ENCODE data around the gene CYB5R3. TPM values are rescaled to one million over a fixed set of nuclear protein-coding genes. Genes with fewer than 3 reads are reported as not detected.

CYB5R3 gene
- total RNA-seq, 1 donor, result 84.3 TPM

GRCh38 chr22:42586381-42586780 lies 62.8 kb downstream of the CYB5R3 start:
- Histone ChIP-seq H3K36me3 (ENCODE audit: insufficient read depth, low read length) (peaks cover 72% of the 10 kb centered on the region), H3K27ac (ENCODE audit: low read depth, low read length) (no peak overlapping the region), H2AFZ (ENCODE audit: low read length) (no peak overlapping the region), H3K4me1 (ENCODE audit: insufficient read depth, low read length) (peaks cover 4% of the 10 kb centered on the region), H3K79me2 (ENCODE audit: insufficient read depth, low read length) (peaks cover 8% of the 10 kb centered on the region), H3K4me3 (ENCODE audit: insufficient read depth, low read length) (no peak overlapping the region), H3K27me3 (ENCODE audit: insufficient read depth, low read length) (no peaks in the 10 kb centered on the region), H3K9me3 (ENCODE audit: low read depth, low read length) (no peaks in the 10 kb centered on the region), H4K20me1 (ENCODE audit: insufficient read depth, low read length) (peaks cover 4% of the 10 kb centered on the region), H3K4me2 (ENCODE audit: insufficient read depth, low read length) (no peak overlapping the region)
- no peak for DNase-seq (ENCODE audit: insufficient read length, low spot score, missing footprints)
- TF ChIP-seq CTCF (IDR thresholded peaks at IDR 0.05; ENCODE audit: extremely low read depth, low read depth, low read length), result no peak

GRCh38 chr22:42585096-42585495 lies 64.1 kb downstream of the CYB5R3 start:
- H3K79me2 ChIP-seq (ENCODE audit: insufficient read depth, low read length), result peaks cover 12% of the 10 kb centered on the region
- no peak for DNase-seq (ENCODE audit: insufficient read length, low spot score, missing footprints)

GRCh38 chr22:42584364-42584940 lies 64.7 kb downstream of the CYB5R3 start:
- Histone ChIP-seq H3K9me3 (ENCODE audit: low read depth, low read length) (no peaks in the 10 kb centered on the region), H4K20me1 (ENCODE audit: insufficient read depth, low read length) (peaks cover 4% of the 10 kb centered on the region), H2AFZ (ENCODE audit: low read length) (no peak overlapping the region), H3K4me1 (ENCODE audit: insufficient read depth, low read length) (peaks cover 7% of the 10 kb centered on the region), H3K4me2 (ENCODE audit: insufficient read depth, low read length) (no peak overlapping the region), H3K27me3 (ENCODE audit: insufficient read depth, low read length) (no peaks in the 10 kb centered on the region), H3K27ac (ENCODE audit: low read depth, low read length) (no peak overlapping the region), H3K4me3 (ENCODE audit: insufficient read depth, low read length) (no peak overlapping the region), H3K36me3 (ENCODE audit: insufficient read depth, low read length) (peaks cover 62% of the 10 kb centered on the region), H3K79me2 (ENCODE audit: insufficient read depth, low read length) (peaks cover 12% of the 10 kb centered on the region)
- TF ChIP-seq CTCF (IDR thresholded peaks at IDR 0.05; ENCODE audit: extremely low read depth, low read depth, low read length), result no peak
- DNase-seq (ENCODE audit: insufficient read length, low spot score, missing footprints), result peak; percentile 47

More at GRCh38 chr22:42585096-42585495, 64.1 kb downstream of the CYB5R3 start:
- Histone ChIP-seq H3K27ac (ENCODE audit: low read depth, low read length) (no peak overlapping the region), H3K27me3 (ENCODE audit: insufficient read depth, low read length) (no peaks in the 10 kb centered on the region), H2AFZ (ENCODE audit: low read length) (no peak overlapping the region), H3K9me3 (ENCODE audit: low read depth, low read length) (no peaks in the 10 kb centered on the region), H3K4me2 (ENCODE audit: insufficient read depth, low read length) (no peak overlapping the region), H3K4me1 (ENCODE audit: insufficient read depth, low read length) (peaks cover 7% of the 10 kb centered on the region), H3K36me3 (ENCODE audit: insufficient read depth, low read length) (peaks cover 63% of the 10 kb centered on the region), H4K20me1 (ENCODE audit: insufficient read depth, low read length) (peaks cover 4% of the 10 kb centered on the region), H3K4me3 (ENCODE audit: insufficient read depth, low read length) (no peak overlapping the region)
- TF ChIP-seq CTCF (IDR thresholded peaks at IDR 0.05; ENCODE audit: extremely low read depth, low read depth, low read length), result no peak

GRCh38 chr22:42582987-42583386 lies 66.2 kb downstream of the CYB5R3 start:
- peaks cover 12% of the 10 kb centered on the region for H3K79me2 ChIP-seq (ENCODE audit: insufficient read depth, low read length)
- H3K4me1 ChIP-seq (ENCODE audit: insufficient read depth, low read length), result peaks cover 7% of the 10 kb centered on the region
- H2AFZ ChIP-seq (ENCODE audit: low read length), result no peak overlapping the region
- no peaks in the 10 kb centered on the region for H3K9me3 ChIP-seq (ENCODE audit: low read depth, low read length)
- peaks cover 61% of the 10 kb centered on the region for H3K36me3 ChIP-seq (ENCODE audit: insufficient read depth, low read length)
- H3K27ac ChIP-seq (ENCODE audit: low read depth, low read length), result no peak overlapping the region
- peak; percentile 34 for DNase-seq (ENCODE audit: insufficient read length, low spot score, missing footprints)
- no peak overlapping the region for H3K4me2 ChIP-seq (ENCODE audit: insufficient read depth, low read length)
- no peaks in the 10 kb centered on the region for H3K27me3 ChIP-seq (ENCODE audit: insufficient read depth, low read length)
- H3K4me3 ChIP-seq (ENCODE audit: insufficient read depth, low read length), result no peak overlapping the region
- TF ChIP-seq CTCF (IDR thresholded peaks at IDR 0.05; ENCODE audit: extremely low read depth, low read depth, low read length), result no peak
- H4K20me1 ChIP-seq (ENCODE audit: insufficient read depth, low read length), result peaks cover 4% of the 10 kb centered on the region
